ENCODE measurements around the gene OXTR.

Gene OXTR

GRCh38 chr3:8760506-8760905 lies 8.9 kb downstream of the OXTR start:
- DNase-seq (ENCODE audit: low spot score) = no peak
- no peak for TF ChIP-seq CTCF (IDR thresholded peaks at IDR 0.05; ENCODE audit: extremely low read depth, missing control alignments)

- TF ChIP-seq CTCF (IDR thresholded peaks at IDR 0.05; ENCODE audit: extremely low read depth, missing control alignments) = no peak
- DNase-seq (ENCODE audit: low spot score) = no peak
These were observed 9.3 kb downstream of the OXTR start for GRCh38 chr3:8760091-8760490.

GRCh38 chr3:8759038-8759707 lies 10.2 kb downstream of the OXTR start:
- DNase-seq (ENCODE audit: low spot score) = no peak

GRCh38 chr3:8757551-8758518 lies 11.6 kb downstream of the OXTR start:
- DNase-seq (ENCODE audit: low spot score) = no peak
- TF ChIP-seq CTCF (IDR thresholded peaks at IDR 0.05; ENCODE audit: extremely low read depth, missing control alignments) = no peak

More at GRCh38 chr3:8759038-8759707, 10.2 kb downstream of the OXTR start:
- TF ChIP-seq CTCF (IDR thresholded peaks at IDR 0.05; ENCODE audit: extremely low read depth, missing control alignments) = no peak

GRCh38 chr3:8756671-8757070 lies 12.7 kb downstream of the OXTR start:
- DNase-seq (ENCODE audit: low spot score) = no peak

GRCh38 chr3:8755564-8756237 lies 13.7 kb downstream of the OXTR start:
- no peak for DNase-seq (ENCODE audit: low spot score)
- no peak for TF ChIP-seq CTCF (IDR thresholded peaks at IDR 0.05; ENCODE audit: extremely low read depth, missing control alignments)

More at GRCh38 chr3:8756671-8757070, 12.7 kb downstream of the OXTR start:
- TF ChIP-seq CTCF (IDR thresholded peaks at IDR 0.05; ENCODE audit: extremely low read depth, missing control alignments) = no peak
